Kidney (tissue), 14 donors: ENCODE data around the gene SORBS1. TPM values are rescaled to one million over a fixed set of nuclear protein-coding genes. Genes with fewer than 3 reads are reported as not detected.
A peak's percentile ranks its signal among the peaks of the same experiment; 100 is the strongest.

Experiments
- DNase-seq, 5 donors: peaks; one replicate each; pipeline ENCODE4 v3.0.0-alpha.2; 2013 to 2020
- FAIRE-seq: peaks from 2 replicates; lab custom pipeline; 2012; peaks lifted over from hg19 to GRCh38; lab: Jason Lieb, UNC
- H3K27ac ChIP-seq, 2 donors: one replicate each; pipeline ENCODE4 v1.7.0; 2013; ENCODE audit warnings: low read depth in 2 of 2, low read length in 2 of 2, inconsistent platforms in 1 of 2
- H3K27me3 ChIP-seq: one replicate; pipeline ENCODE4 v1.7.1; 2013; ENCODE audit warnings: low read length, inconsistent platforms; ENCODE audit not compliant: control insufficient read depth, insufficient read depth
- H3K36me3 ChIP-seq, 3 donors: one replicate each; pipeline versions ENCODE4 v1.7.0 to v1.7.1; 2013; ENCODE audit warnings: low read length in 3 of 3, control low read depth in 1 of 3, inconsistent platforms in 1 of 3; ENCODE audit not compliant: insufficient read depth in 3 of 3, control insufficient read depth in 2 of 3
- H3K4me1 ChIP-seq, 3 donors: one replicate each; pipeline versions ENCODE4 v1.7.0 to v1.7.1; 2013; ENCODE audit warnings: low read length in 3 of 3, inconsistent platforms in 1 of 3, low read depth in 1 of 3; ENCODE audit not compliant: control insufficient read depth in 2 of 3, insufficient read depth in 2 of 3
- H3K4me3 ChIP-seq, 3 donors: one replicate each; pipeline versions ENCODE4 v1.7.0 to v1.8.1; 2013; ENCODE audit warnings: low read length in 3 of 3, control low read depth in 1 of 3, inconsistent platforms in 1 of 3
- H3K9ac ChIP-seq, 3 donors: one replicate each; pipeline versions ENCODE4 v1.7.0 to v1.7.1; 2013; ENCODE audit warnings: low read length in 3 of 3, control low read depth in 1 of 3, inconsistent platforms in 1 of 3
- H3K9me3 ChIP-seq, 3 donors: one replicate each; pipeline versions ENCODE4 v1.7.0 to v1.7.1; 2013; ENCODE audit warnings: low read length in 3 of 3, control low read depth in 1 of 3, inconsistent platforms in 1 of 3; ENCODE audit not compliant: control insufficient read depth in 2 of 3, insufficient read depth in 1 of 3
- intact Hi-C: fragments of 100-400 bp; cut with DNase I; formaldehyde crosslinking; loops from one replicate; pipeline ENCODE4 v1.11.1; 2022
- polyA plus RNA-seq: library from polyadenylated mRNA; stranded (reverse); fragments of 350-450 nt; fragmentation: Illumina TruSeq; extraction: RNeasy Lipid Tissue Mini Kit (QIAGEN cat#74804); gene quantifications from one replicate; pipeline ENCODE4 v1.2.3, GENCODE V29; 2014; ENCODE audit warnings: low read depth, low replicate concordance; ENCODE audit not compliant: insufficient read depth
- total RNA-seq: library from RNA; stranded (reverse); fragmentation: NEBNext Ultra II Directional; extraction: Animal tissue kit (Norgen Biotek cat#: 25700); gene quantifications from one replicate; pipeline ENCODE4 v1.2.1, GENCODE V29; 2021
- TF ChIP-seq, protein P1 (sequence below): IDR thresholded peaks from 3 replicates; pipeline ENCODE4 v1.5.1; 2012; ENCODE audit warnings: mild to moderate bottlenecking, moderate library complexity, borderline replicate concordance; ENCODE audit not compliant: insufficient read depth; ENCODE audit errors: extremely low read depth
- donor health status: control.
- donor health status: control.
- donor health status: control.
- donor health status: control.
- donor health status: control.
- donor health status: DM: yes; HTN: yes; CAD: no.
- donor health status: Normal renal cell carcinoma (clear cell type).

SORBS1 gene
- total and polyA plus RNA-seq, 2 donors from 2014 or later = 12.2 to 91.7 TPM

DNA sequence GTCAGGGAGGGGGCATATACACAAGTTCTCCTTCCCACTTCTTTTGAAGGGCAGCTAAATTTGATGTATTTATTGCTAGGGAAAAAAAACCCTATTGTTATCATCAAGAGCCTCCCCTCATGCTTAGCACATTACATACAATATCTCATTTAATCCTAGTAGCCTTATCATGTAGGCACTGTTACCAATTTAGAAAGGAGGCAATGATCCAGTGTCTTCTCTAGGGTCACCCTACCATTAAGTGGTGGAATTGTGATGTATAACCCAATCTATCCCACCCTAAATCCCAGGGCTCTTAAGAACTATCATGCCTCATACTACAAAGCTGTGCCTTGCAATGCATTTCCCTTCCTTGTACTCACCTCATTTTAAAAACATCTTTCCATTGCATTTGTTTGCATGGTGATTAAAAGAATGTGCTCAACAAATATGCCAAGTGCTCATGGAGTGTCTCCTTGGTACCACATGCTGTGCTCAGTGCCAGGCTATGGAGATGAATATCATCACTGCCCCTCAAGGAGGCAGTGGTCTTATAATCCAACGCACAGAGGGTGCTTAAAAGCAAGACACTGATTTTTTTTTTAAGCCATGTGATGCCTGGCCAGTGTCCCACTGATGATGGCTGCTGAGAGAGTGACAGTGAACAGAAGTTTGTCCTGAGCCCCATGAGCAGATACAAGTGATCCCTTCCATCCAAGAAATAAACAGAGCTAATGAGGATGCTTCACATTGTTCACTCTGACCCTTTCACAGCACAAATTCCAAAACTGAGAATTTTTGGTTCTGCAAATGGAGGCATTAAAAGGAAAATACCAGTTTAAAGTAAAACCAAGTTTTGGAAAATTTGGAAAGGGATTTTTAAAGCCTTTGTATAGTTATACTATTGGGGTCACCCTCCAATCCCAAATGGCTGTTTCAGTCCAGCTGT lies 98.2 kb downstream of the SORBS1 start:
- TF ChIP-seq, protein P1, sequence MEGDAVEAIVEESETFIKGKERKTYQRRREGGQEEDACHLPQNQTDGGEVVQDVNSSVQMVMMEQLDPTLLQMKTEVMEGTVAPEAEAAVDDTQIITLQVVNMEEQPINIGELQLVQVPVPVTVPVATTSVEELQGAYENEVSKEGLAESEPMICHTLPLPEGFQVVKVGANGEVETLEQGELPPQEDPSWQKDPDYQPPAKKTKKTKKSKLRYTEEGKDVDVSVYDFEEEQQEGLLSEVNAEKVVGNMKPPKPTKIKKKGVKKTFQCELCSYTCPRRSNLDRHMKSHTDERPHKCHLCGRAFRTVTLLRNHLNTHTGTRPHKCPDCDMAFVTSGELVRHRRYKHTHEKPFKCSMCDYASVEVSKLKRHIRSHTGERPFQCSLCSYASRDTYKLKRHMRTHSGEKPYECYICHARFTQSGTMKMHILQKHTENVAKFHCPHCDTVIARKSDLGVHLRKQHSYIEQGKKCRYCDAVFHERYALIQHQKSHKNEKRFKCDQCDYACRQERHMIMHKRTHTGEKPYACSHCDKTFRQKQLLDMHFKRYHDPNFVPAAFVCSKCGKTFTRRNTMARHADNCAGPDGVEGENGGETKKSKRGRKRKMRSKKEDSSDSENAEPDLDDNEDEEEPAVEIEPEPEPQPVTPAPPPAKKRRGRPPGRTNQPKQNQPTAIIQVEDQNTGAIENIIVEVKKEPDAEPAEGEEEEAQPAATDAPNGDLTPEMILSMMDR = no peak
- H3K4me3 ChIP-seq = no peak overlapping the region
- no peak for FAIRE-seq
- DNase-seq = no peak
- intact Hi-C loops = no loop called here
- H3K27ac ChIP-seq = no peak overlapping the region
- no peaks in the 10 kb centered on the region for H3K27me3 ChIP-seq
- H3K36me3 ChIP-seq = no peaks in the 10 kb centered on the region
- peaks cover 4 to 23% (median 8%) of the 10 kb centered on the region in 3 donors for H3K4me1 ChIP-seq
- H3K9me3 ChIP-seq = no peaks in the 10 kb centered on the region
- no peak overlapping the region for H3K9ac ChIP-seq

DNA sequence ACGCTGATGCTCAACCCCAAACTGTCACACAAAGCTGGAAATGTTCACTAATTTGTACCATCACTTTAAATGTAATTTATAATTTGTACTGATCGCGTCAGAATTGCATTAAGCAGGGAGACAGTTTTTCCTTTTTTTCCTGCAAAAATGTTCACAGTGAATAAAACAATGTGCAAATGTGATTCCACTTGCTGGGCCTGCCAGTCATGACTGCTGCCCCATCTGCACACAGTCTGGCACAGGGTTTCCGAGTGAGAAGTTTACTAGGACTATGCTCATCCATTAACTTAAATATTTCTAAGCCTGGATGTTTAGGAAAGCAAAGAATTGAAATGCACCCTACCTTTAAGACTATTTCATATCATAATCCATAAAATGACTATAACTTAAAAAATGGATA lies 99.6 kb downstream of the SORBS1 start:
- H3K9me3 ChIP-seq = no peaks in the 10 kb centered on the region
- no peaks in the 10 kb centered on the region for H3K36me3 ChIP-seq
- H3K27me3 ChIP-seq = no peaks in the 10 kb centered on the region
- no peak overlapping the region for H3K27ac ChIP-seq
- H3K9ac ChIP-seq = no peak overlapping the region
- DNase-seq (no peak), FAIRE-seq (no peak)
- no peak overlapping the region for H3K4me3 ChIP-seq
- H3K4me1 ChIP-seq = peaks cover 4 to 32% (median 15%) of the 10 kb centered on the region in 3 donors
- intact Hi-C loops = no loop called here
- TF ChIP-seq, protein P1 = no peak

- peaks cover 4 to 38% (median 17%) of the 10 kb centered on the region in 3 donors for H3K4me1 ChIP-seq
- intact Hi-C loops = no loop called here
- TF ChIP-seq, protein P1 = no peak
- no peaks in the 10 kb centered on the region for H3K9me3 ChIP-seq
- peak overlapping the region in 2 of 3 donors; percentile 1 to 26 for H3K4me3 ChIP-seq
- DNase-seq (peak; percentile 80 to 96 (median 92)), FAIRE-seq (no peak)
- H3K36me3 ChIP-seq = no peaks in the 10 kb centered on the region
- H3K27ac ChIP-seq = peak overlapping the region; percentile 62 to 71
- H3K27me3 ChIP-seq = no peaks in the 10 kb centered on the region
- H3K9ac ChIP-seq = peak overlapping the region in 1 of 3 donors; percentile 46
These were observed 101.6 kb downstream of the SORBS1 start for GRCh38 chr10:95459446-95460045.
